ENCODE measurements around the gene UCP3.

Gene UCP3

DNA sequence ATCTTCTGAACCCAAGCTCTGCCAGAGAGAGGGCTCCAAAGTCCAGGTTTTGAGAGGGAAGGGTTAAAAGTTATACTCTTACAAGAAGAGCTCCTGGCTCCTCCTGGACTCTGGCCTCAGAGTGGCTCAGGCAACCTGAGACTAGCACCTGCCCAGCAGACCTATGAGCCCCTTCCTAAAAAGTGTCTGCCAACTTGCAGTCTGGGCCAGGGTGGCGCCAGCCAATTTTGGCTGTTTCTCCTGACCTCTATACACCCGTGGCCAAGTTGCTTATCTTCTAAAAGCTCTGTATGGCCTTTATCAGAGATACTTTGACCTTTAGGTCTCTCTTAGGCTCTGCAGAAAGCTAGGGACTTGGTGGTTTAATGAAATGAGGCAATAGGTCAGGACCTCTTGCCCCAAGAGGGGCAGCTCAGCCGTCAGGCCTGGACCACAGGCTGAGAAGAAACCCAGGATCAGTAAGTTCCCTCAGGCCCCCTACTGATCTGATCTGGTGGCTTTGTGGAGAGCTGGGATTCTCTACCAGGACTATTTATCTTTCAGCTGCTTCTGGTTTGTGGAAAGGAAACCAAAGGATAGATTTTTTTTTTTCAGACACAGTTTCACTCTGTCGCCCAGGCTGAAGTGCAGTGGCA, 10.3 kb upstream of the UCP3 start:
- no peak overlapping the region for H3K4me3 ChIP-seq (ENCODE audit: low read depth, low read length)
- DNase-seq (ENCODE audit: low read depth), result no peak
- TF ChIP-seq, protein P1, sequence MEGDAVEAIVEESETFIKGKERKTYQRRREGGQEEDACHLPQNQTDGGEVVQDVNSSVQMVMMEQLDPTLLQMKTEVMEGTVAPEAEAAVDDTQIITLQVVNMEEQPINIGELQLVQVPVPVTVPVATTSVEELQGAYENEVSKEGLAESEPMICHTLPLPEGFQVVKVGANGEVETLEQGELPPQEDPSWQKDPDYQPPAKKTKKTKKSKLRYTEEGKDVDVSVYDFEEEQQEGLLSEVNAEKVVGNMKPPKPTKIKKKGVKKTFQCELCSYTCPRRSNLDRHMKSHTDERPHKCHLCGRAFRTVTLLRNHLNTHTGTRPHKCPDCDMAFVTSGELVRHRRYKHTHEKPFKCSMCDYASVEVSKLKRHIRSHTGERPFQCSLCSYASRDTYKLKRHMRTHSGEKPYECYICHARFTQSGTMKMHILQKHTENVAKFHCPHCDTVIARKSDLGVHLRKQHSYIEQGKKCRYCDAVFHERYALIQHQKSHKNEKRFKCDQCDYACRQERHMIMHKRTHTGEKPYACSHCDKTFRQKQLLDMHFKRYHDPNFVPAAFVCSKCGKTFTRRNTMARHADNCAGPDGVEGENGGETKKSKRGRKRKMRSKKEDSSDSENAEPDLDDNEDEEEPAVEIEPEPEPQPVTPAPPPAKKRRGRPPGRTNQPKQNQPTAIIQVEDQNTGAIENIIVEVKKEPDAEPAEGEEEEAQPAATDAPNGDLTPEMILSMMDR (IDR thresholded peaks at IDR 0.05; ENCODE audit: control insufficient read depth, extremely low read depth, insufficient read depth), result no peak

DNA sequence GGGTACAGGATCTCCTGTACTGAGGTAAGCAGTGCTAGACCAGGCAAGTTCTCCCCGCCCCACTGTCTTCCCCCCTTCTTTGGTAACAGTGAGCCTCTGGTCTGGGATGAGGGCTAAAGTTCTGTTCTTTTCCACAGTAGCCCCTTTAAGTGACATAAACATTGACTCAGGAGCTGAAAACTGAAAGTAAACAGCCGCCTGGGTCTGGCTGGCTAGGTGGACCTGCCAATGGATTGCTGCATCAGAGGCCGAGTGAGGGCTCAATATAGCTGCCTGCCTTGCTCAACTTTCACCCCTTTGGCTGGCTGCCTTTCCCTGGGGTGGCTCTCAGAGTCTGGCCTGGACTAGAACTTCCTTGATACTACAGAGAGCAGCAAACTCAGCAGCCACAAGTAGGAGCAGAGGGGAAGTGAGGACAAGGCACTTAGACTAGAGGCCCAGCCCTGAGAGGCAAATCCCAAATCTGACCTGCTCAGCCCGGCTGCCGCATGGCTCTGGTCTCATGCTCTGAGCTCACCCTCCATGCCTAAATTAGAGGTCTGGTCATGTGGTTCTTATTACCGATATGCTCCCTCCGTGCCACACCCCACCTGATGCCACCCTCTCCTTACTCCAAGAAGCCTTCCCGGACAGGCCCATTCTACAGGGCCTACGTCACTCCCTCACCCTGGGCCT, 9.6 kb upstream of the UCP3 start:
- TF ChIP-seq, protein P1 (IDR thresholded peaks at IDR 0.05; ENCODE audit: control insufficient read depth, extremely low read depth, insufficient read depth), result no peak
- peak; percentile 82 for DNase-seq (ENCODE audit: low read depth)
- H3K4me3 ChIP-seq (ENCODE audit: low read depth, low read length), result no peak overlapping the region

DNA sequence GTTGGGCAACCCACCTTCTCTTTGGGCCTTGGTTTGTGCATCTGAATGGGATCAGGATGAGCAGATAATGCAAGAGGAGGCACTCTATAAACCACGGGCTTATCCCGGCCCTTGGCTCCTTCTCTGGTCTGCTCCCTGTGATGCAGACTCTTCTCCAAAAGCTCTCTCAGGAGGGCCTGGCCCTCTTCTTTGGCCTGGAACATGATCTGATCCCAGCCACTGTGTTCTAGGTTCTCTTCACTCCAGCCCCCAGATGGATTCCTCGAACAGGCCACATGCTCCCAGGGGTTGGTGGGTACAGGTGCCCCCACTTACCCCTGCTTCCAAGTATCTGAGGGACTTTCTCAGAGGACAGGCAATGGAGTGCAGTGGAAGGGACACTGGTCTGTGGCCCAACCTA, 8.7 kb upstream of the UCP3 start:
- TF ChIP-seq, protein P1 (IDR thresholded peaks at IDR 0.05; ENCODE audit: control insufficient read depth, extremely low read depth, insufficient read depth), result no peak
- DNase-seq (ENCODE audit: low read depth), result no peak
- H3K4me3 ChIP-seq (ENCODE audit: low read depth, low read length), result no peak overlapping the region

DNA sequence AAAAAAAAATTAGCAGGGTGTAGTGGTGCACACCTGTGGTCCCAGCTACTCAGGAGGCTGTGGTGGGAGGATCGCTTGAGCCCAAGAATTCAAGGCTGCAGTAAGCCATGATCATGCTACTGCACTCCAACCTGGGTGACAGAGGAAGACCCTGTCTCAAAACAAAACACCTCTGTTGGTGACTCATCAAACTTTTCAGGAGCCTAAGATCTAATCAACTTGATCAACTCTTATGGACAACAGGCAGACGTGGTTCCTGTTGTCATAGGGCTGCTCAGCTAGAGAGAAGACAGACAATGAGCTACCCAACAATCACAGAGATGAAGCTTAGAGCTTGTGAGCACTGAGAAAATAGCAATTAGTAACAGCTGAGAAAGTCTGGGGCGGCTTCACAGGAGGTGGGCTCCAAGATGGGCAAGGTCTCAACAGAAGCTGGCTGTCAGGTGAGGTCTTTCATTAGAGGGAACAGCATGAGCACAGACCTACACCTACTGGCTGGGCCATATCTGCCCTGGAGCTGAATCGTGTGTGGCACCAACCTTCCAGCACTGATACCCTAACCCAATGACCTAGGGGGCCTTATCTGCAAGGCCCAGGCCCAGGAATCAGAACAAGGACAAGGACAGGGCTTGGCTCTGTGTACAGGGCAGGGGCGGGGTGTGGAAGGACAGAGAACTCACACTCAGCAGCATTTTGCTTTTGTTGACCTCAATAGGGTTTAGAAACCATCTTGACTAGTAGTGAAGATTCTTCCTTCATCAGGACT, 7.2 kb upstream of the UCP3 start:
- no peak for DNase-seq (ENCODE audit: low read depth)
- TF ChIP-seq, protein P1 (IDR thresholded peaks at IDR 0.05; ENCODE audit: control insufficient read depth, extremely low read depth, insufficient read depth), result no peak
- H3K4me3 ChIP-seq (ENCODE audit: low read depth, low read length), result no peak overlapping the region

DNA sequence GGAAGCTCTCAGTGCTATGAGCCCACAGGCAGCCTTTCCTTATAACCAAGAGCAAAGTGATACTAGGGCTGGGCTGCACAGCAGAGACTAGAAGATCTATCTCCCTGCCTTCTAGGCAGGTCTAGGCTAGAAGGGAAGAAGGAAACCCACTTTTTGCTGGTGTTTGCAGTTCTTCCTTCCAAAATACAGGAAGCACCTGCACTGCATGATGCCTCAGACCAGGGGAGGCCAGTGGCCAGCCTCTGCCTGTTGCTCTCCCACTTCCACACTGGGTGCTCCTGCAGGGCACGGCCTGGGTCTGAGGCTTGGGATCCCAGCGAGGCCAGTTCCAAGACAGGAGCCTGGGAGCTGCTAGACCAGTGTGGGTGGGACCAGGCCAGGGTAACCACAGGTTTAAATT, 6.0 kb upstream of the UCP3 start:
- no peak for DNase-seq (ENCODE audit: low read depth)
- TF ChIP-seq, protein P1 (IDR thresholded peaks at IDR 0.05; ENCODE audit: control insufficient read depth, extremely low read depth, insufficient read depth), result no peak
- no peak overlapping the region for H3K4me3 ChIP-seq (ENCODE audit: low read depth, low read length)

DNA sequence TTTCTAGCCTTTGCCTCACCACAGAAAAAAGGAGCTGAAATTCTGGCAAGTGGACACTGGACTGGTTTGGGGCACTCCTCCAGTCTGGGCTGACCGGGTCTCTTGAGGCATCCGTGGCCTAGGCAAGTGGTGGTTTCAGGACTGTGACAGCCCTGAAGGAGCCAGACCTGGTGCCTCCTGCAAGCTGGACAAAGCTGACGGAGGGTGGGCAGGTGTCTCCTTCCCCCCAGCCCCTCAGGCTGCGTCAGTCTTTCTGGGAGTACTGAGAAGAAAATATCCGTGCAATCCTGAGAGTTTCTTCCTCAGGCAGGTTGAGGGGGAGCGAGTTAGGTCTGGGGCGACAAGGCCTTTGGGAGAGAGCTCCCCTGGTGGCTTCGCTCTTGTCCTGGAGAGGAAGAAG, 4.3 kb upstream of the UCP3 start:
- no peak overlapping the region for H3K4me3 ChIP-seq (ENCODE audit: low read depth, low read length)
- TF ChIP-seq, protein P1 (IDR thresholded peaks at IDR 0.05; ENCODE audit: control insufficient read depth, extremely low read depth, insufficient read depth), result no peak
- no peak for DNase-seq (ENCODE audit: low read depth)

Data from LNCaP clone FGC (cell line).